H9 (cell line): ENCODE results near the gene CACNB2. TPM values are rescaled to one million over a fixed set of nuclear protein-coding genes. Genes with fewer than 3 reads are reported as not detected.

ENCODE experiments used
- DNase-seq: peaks from one replicate; pipeline ENCODE4 v3.0.0-alpha.2; 2017
- H2AFZ ChIP-seq: one replicate; pipeline ENCODE4 v1.6.1; 2013; ENCODE audit warnings: mild to moderate bottlenecking, low read length, control low read depth, moderate library complexity
- H2AK5ac ChIP-seq: 2 replicates; pipeline ENCODE4 v1.6.1; 2013; ENCODE audit warnings: low read length, control low read depth, mixed read lengths; ENCODE audit not compliant: insufficient read length
- H2BK120ac ChIP-seq: one replicate; pipeline ENCODE4 v1.6.1; 2013; ENCODE audit warnings: low read depth, mild to moderate bottlenecking, low read length, control low read depth, inconsistent platforms; ENCODE audit not compliant: poor library complexity, severe bottlenecking
- H2BK12ac ChIP-seq: 2 replicates; pipeline ENCODE4 v1.6.1; 2013; ENCODE audit warnings: low read length, control low read depth, mixed read lengths, low read depth; ENCODE audit not compliant: insufficient read length
- H2BK15ac ChIP-seq: 2 replicates; pipeline ENCODE4 v1.6.1; 2013; ENCODE audit warnings: low read depth, low read length, control low read depth
- H2BK20ac ChIP-seq: one replicate; pipeline ENCODE4 v1.6.1; 2013; ENCODE audit warnings: low read depth, mild to moderate bottlenecking, low read length, control low read depth, inconsistent platforms; ENCODE audit not compliant: poor library complexity, severe bottlenecking
- H2BK5ac ChIP-seq: 2 replicates; pipeline ENCODE4 v1.6.1; 2013; ENCODE audit warnings: low read length, control low read depth, mixed read lengths; ENCODE audit not compliant: insufficient read length
- H3K14ac ChIP-seq: 2 replicates; pipeline ENCODE4 v1.6.1; 2013; ENCODE audit warnings: low read length, control low read depth; ENCODE audit not compliant: insufficient read depth
- H3K18ac ChIP-seq: 2 replicates; pipeline ENCODE4 v1.6.1; 2013; ENCODE audit warnings: low read depth, mild to moderate bottlenecking, mixed read lengths, low read length, control low read depth; ENCODE audit not compliant: insufficient read length
- H3K23ac ChIP-seq: 2 replicates; pipeline ENCODE4 v1.6.1; 2013; ENCODE audit warnings: low read length, control low read depth, mixed read lengths, low read depth; ENCODE audit not compliant: insufficient read length
- H3K23me2 ChIP-seq: 2 replicates; pipeline ENCODE4 v1.6.1; 2013; ENCODE audit warnings: low read depth, mild to moderate bottlenecking, mixed read lengths, low read length, control low read depth; ENCODE audit not compliant: insufficient read length, poor library complexity, severe bottlenecking
- H3K27ac ChIP-seq: 2 replicates; pipeline ENCODE4 v1.5.1; 2013; ENCODE audit warnings: low read length, control low read depth, mixed read lengths, low read depth; ENCODE audit not compliant: insufficient read length
- H3K27me3 ChIP-seq: 2 replicates; pipeline ENCODE4 v1.6.1; 2013; ENCODE audit warnings: low read length, control low read depth, inconsistent platforms; ENCODE audit not compliant: insufficient read depth
- H3K4ac ChIP-seq: 2 replicates; pipeline ENCODE4 v1.6.1; 2013; ENCODE audit warnings: low read depth, mild to moderate bottlenecking, control low read depth, inconsistent platforms, low read length, moderate library complexity
- H3K4me1 ChIP-seq: 2 replicates; pipeline ENCODE4 v1.6.1; 2013; ENCODE audit warnings: low read length, control low read depth, inconsistent platforms; ENCODE audit not compliant: insufficient read depth
- H3K4me2 ChIP-seq: 2 replicates; pipeline ENCODE4 v1.6.1; 2013; ENCODE audit warnings: low read length, control low read depth, mixed read lengths; ENCODE audit not compliant: insufficient read length, insufficient read depth
- H3K56ac ChIP-seq: 2 replicates; pipeline ENCODE4 v1.6.1; 2013; ENCODE audit warnings: low read depth, mild to moderate bottlenecking, mixed read lengths, low read length, control low read depth; ENCODE audit not compliant: insufficient read length
- H3K79me1 ChIP-seq: 2 replicates; pipeline ENCODE4 v1.6.1; 2013; ENCODE audit warnings: low read depth, mild to moderate bottlenecking, moderate library complexity, low read length, control low read depth, inconsistent platforms; ENCODE audit not compliant: insufficient read depth, poor library complexity, severe bottlenecking
- H3K79me2 ChIP-seq: 2 replicates; pipeline ENCODE4 v1.6.1; 2013; ENCODE audit warnings: low read length, control low read depth, inconsistent platforms; ENCODE audit not compliant: insufficient read depth
- H3K9ac ChIP-seq: 2 replicates; pipeline ENCODE4 v1.6.1; 2013; ENCODE audit warnings: low read length, control low read depth, mixed read lengths; ENCODE audit not compliant: insufficient read length; ENCODE audit errors: extremely low read depth
- H3K9me3 ChIP-seq: one replicate; pipeline ENCODE4 v1.6.1; 2013; ENCODE audit warnings: low read depth, low read length, inconsistent platforms; ENCODE audit not compliant: control insufficient read depth
- H3T11ph ChIP-seq: one replicate; pipeline ENCODE4 v1.6.1; 2013; ENCODE audit warnings: mild to moderate bottlenecking, low read length, control low read depth, inconsistent platforms
- H4K20me1 ChIP-seq: one replicate; pipeline ENCODE4 v1.6.1; 2013; ENCODE audit not compliant: control insufficient read depth, insufficient read length, insufficient read depth
- H4K5ac ChIP-seq: 2 replicates; pipeline ENCODE4 v1.6.1; 2013; ENCODE audit warnings: low read depth, mild to moderate bottlenecking, mixed read lengths, low read length, control low read depth; ENCODE audit not compliant: insufficient read length
- H4K8ac ChIP-seq: replicated peaks from 2 replicates; pipeline ENCODE4 v1.6.1; 2013; ENCODE audit warnings: low read length, control low read depth, mixed read lengths, low read depth; ENCODE audit not compliant: insufficient read length
- H4K91ac ChIP-seq: 2 replicates; pipeline ENCODE4 v1.6.1; 2013; ENCODE audit warnings: low read depth, mild to moderate bottlenecking, moderate library complexity, mixed read lengths, low read length, control low read depth; ENCODE audit not compliant: insufficient read length
- H3K27ac Mint-ChIP-seq, 3 experiments: 2 replicates in 2 of 3; 3 replicates in 1 of 3; pipeline ENCODE4 v1.8.0; 2020 to 2021; ENCODE audit warnings: mixed read lengths in 3 of 3, mild to moderate bottlenecking in 1 of 3, moderate library complexity in 1 of 3
- H3K27me3 Mint-ChIP-seq: 2 replicates; pipeline ENCODE4 v1.8.0; 2021; ENCODE audit warnings: low read depth, mild to moderate bottlenecking, moderate library complexity, mixed read lengths
- H3K36me3 Mint-ChIP-seq, 3 experiments: 2 replicates in 2 of 3; 3 replicates in 1 of 3; pipeline ENCODE4 v1.8.0; 2020 to 2021; ENCODE audit warnings: low read depth in 3 of 3, mixed read lengths in 3 of 3; ENCODE audit not compliant: insufficient read depth in 1 of 3
- H3K4me1 Mint-ChIP-seq, 2 experiments: 2 replicates each; pipeline ENCODE4 v1.8.0; 2020; ENCODE audit warnings: mixed read lengths in 2 of 2
- H3K4me3 Mint-ChIP-seq, 2 experiments: 2 replicates in 1 of 2; 3 replicates in 1 of 2; pipeline ENCODE4 v1.8.0; 2020 to 2021; ENCODE audit warnings: mild to moderate bottlenecking in 2 of 2, mixed read lengths in 2 of 2, moderate library complexity in 1 of 2
- H3K9me3 Mint-ChIP-seq, 2 experiments: 2 replicates in 1 of 2; 3 replicates in 1 of 2; pipeline ENCODE4 v1.8.0; 2020; ENCODE audit warnings: mild to moderate bottlenecking in 2 of 2, mixed read lengths in 2 of 2, moderate library complexity in 1 of 2
- CTCF ChIP-seq: fragments of 200-600 bp; sonication (generic); conservative IDR thresholded peaks from 3 replicates; pipeline ENCODE4 v1.8.0; 2021; ENCODE audit warnings: antibody characterized with exemption, mild to moderate bottlenecking
- total RNA-seq: library from RNA; stranded (reverse); gene quantifications from 2 replicates; pipeline ENCODE4 v1.2.1, GENCODE V29; 2021

CACNB2 gene
- total RNA-seq, 1 experiment from 2014 or later: 2.6 TPM

GRCh38 chr10:18542832-18543231 is 402.6 kb downstream of the CACNB2 start:
- no peak overlapping the region for H3K27ac ChIP-seq
- H3K36me3 Mint-ChIP-seq: peaks cover 8 to 34% (median 30%) of the 10 kb centered on the region in 3 experiments; a peak in 6 of 7 replicates
- no peak overlapping the region for H2BK5ac ChIP-seq
- H3K56ac ChIP-seq: no peak overlapping the region
- no peak overlapping the region for H4K5ac ChIP-seq
- H2BK20ac ChIP-seq: no peak overlapping the region
- no peak for DNase-seq
- H2AK5ac ChIP-seq: no peak overlapping the region
- no peak for TF ChIP-seq CTCF
- no peaks in the 10 kb centered on the region for H3K9me3 Mint-ChIP-seq
- H3K9ac ChIP-seq: no peak overlapping the region
- no peak overlapping the region for H3K4ac ChIP-seq
- no peak overlapping the region for H3K4me2 ChIP-seq
- no peak overlapping the region for H3K18ac ChIP-seq
- no peak overlapping the region for H3K4me3 Mint-ChIP-seq
- H3K27ac Mint-ChIP-seq: no peak overlapping the region
- H3K4me1 ChIP-seq: no peaks in the 10 kb centered on the region
- H3K79me2 ChIP-seq: no peaks in the 10 kb centered on the region
- no peaks in the 10 kb centered on the region for H4K20me1 ChIP-seq
- no peak overlapping the region for H2AFZ ChIP-seq
- no peaks in the 10 kb centered on the region for H3K79me1 ChIP-seq
- no peak overlapping the region for H2BK12ac ChIP-seq
- H3K27me3 Mint-ChIP-seq: no peaks in the 10 kb centered on the region
- no peaks in the 10 kb centered on the region for H3K4me1 Mint-ChIP-seq
- no peak overlapping the region for H2BK15ac ChIP-seq
- no peaks in the 10 kb centered on the region for H3K9me3 ChIP-seq
- no peak overlapping the region for H2BK120ac ChIP-seq
- no peaks in the 10 kb centered on the region for H3K27me3 ChIP-seq
- H4K8ac ChIP-seq: no peak overlapping the region
- no peak overlapping the region for H3K14ac ChIP-seq
- H3K23me2 ChIP-seq: no peaks in the 10 kb centered on the region
- H4K91ac ChIP-seq: no peak overlapping the region
- no peak overlapping the region for H3T11ph ChIP-seq
- no peak overlapping the region for H3K23ac ChIP-seq
